ENCODE results near the gene SMPD1. TPM values are rescaled to one million over a fixed set of nuclear protein-coding genes. Genes with fewer than 3 reads are reported as not detected.

SMPD1 gene
- total RNA-seq, 4 donors from 2014 or later: 11.6 to 21.4 (median 14.3) TPM

GRCh38 chr11:6406370-6406769, 16.1 kb downstream of the SMPD1 start:
- DNase-seq: no peak
- Histone ChIP-seq H3K36me3 (peaks cover 0 to 50% (median 6%) of the 10 kb centered on the region in 3 donors), H3K4me3 (no peak overlapping the region), H3K27me3 (no peaks in the 10 kb centered on the region), H3K9me3 (no peaks in the 10 kb centered on the region), H3K4me1 (peaks cover 0 to 19% (median 0%) of the 10 kb centered on the region in 3 donors), H3K27ac (no peak overlapping the region)
- TF ChIP-seq POLR2A (IDR thresholded peaks at IDR 0.05) (no peak), CTCF (IDR thresholded peaks at IDR 0.05) (no peak)
- WGBS, 2 donors: 29 to 37% methylated on average over 2 of the region's 2 CpGs
- intact Hi-C loops (cut with DNase I): no loop called here

GRCh38 chr11:6410695-6411430, 20.6 kb downstream of the SMPD1 start:
- no peak overlapping the region for H3K27ac ChIP-seq
- DNase-seq: no peak
- 86 to 93% methylated on average over 2 to 7 of the region's 23 CpGs for WGBS, 2 donors
- peaks cover 0 to 16% (median 0%) of the 10 kb centered on the region in 3 donors for H3K4me1 ChIP-seq
- peaks cover 0 to 26% (median 6%) of the 10 kb centered on the region in 3 donors for H3K36me3 ChIP-seq
- no peaks in the 10 kb centered on the region for H3K27me3 ChIP-seq
- H3K4me3 ChIP-seq: no peak overlapping the region
- intact Hi-C loops (cut with DNase I): no loop called here
- no peaks in the 10 kb centered on the region for H3K9me3 ChIP-seq
- no peak for TF ChIP-seq POLR2A (IDR thresholded peaks at IDR 0.05)

- Histone ChIP-seq H3K4me1 (peaks cover 0 to 20% (median 0%) of the 10 kb centered on the region in 3 donors), H3K9me3 (no peaks in the 10 kb centered on the region), H3K4me3 (no peak overlapping the region), H3K27me3 (no peaks in the 10 kb centered on the region), H3K36me3 (peaks cover 0 to 26% (median 6%) of the 10 kb centered on the region in 3 donors), H3K27ac (no peak overlapping the region)
- no peak for DNase-seq
- intact Hi-C loops (cut with DNase I): no loop called here
- TF ChIP-seq POLR2A (IDR thresholded peaks at IDR 0.05): no peak
- no peak for TF ChIP-seq CTCF (IDR thresholded peaks at IDR 0.05)
- 77 to 100% methylated on average over 2 to 7 of the region's 10 CpGs for WGBS, 2 donors
Observed at GRCh38 chr11:6411594-6412031, 21.3 kb downstream of the SMPD1 start.

- Histone ChIP-seq H3K36me3 (peaks cover 0 to 23% (median 6%) of the 10 kb centered on the region in 3 donors), H3K4me3 (no peak overlapping the region), H3K27ac (no peak overlapping the region), H3K27me3 (no peaks in the 10 kb centered on the region), H3K9me3 (no peaks in the 10 kb centered on the region), H3K4me1 (peaks cover 0 to 34% (median 0%) of the 10 kb centered on the region in 3 donors)
- no peak for TF ChIP-seq POLR2A (IDR thresholded peaks at IDR 0.05)
- no peak for TF ChIP-seq CTCF (IDR thresholded peaks at IDR 0.05)
- WGBS, 2 donors: 80 to 86% methylated on average over 10 to 12 of the region's 12 CpGs
- no peak for DNase-seq
- intact Hi-C loops (cut with DNase I): no loop called here
Observed at GRCh38 chr11:6413791-6414201, 23.5 kb downstream of the SMPD1 start.

- TF ChIP-seq CTCF (IDR thresholded peaks at IDR 0.05) (no peak), POLR2A (IDR thresholded peaks at IDR 0.05) (no peak)
- H3K4me3 ChIP-seq: no peak overlapping the region
- H3K27me3 ChIP-seq: no peaks in the 10 kb centered on the region
- H3K9me3 ChIP-seq: no peaks in the 10 kb centered on the region
- intact Hi-C loops (cut with DNase I): no loop called here
- WGBS, 2 donors: 57 to 63% methylated on average over 2 to 3 of the region's 3 CpGs
- H3K27ac ChIP-seq: no peak overlapping the region
- DNase-seq: no peak
- peaks cover 3 to 44% (median 6%) of the 10 kb centered on the region in 3 donors for H3K4me1 ChIP-seq
- H3K36me3 ChIP-seq: peaks cover 0 to 14% (median 6%) of the 10 kb centered on the region in 3 donors
Observed at GRCh38 chr11:6414874-6415328, 24.6 kb downstream of the SMPD1 start.
